Endothelial cell of umbilical vein (primary cell): ENCODE measurements around the gene TCF20. TPM values are rescaled to one million over a fixed set of nuclear protein-coding genes. Genes with fewer than 3 reads are reported as not detected.

ENCODE experiments used
- BruUV-seq: library from RNA; stranded (reverse); fragments of 400-500 nt; replicated peaks from 2 replicates; lab custom pipeline; 2021; lab: Mats Ljungman, UMichigan
- CTCF ChIA-PET: fragments of 300-600, 350-600 bp; sonication (Branson Sonifier 250); formaldehyde crosslinking; loops from one replicate; lab custom pipeline; 2021; ENCODE audit warnings: antibody characterized with exemption, inconsistent platforms; lab: Charles Lee
- POLR2A ChIA-PET: fragments of 300-600, 350-600 bp; sonication (Branson Sonifier 250); formaldehyde crosslinking; loops from one replicate; lab custom pipeline; 2021; ENCODE audit warnings: antibody characterized with exemption, inconsistent platforms; lab: Charles Lee
- DNase-seq: peaks from one replicate; pipeline ENCODE4 v3.0.0-alpha.2; 2011; ENCODE audit warnings: low read depth, low spot score
- FAIRE-seq: peaks from 2 replicates; lab custom pipeline; 2011; peaks lifted over from hg19 to GRCh38; lab: Jason Lieb, UNC
- H2AFZ ChIP-seq: 2 replicates; pipeline ENCODE4 v1.6.0; 2012; ENCODE audit warnings: low read depth, low read length, control low read depth, inconsistent platforms
- H3K27ac ChIP-seq: 2 replicates; pipeline ENCODE4 v1.5.1; 2011; ENCODE audit warnings: low read depth, mild to moderate bottlenecking, control low read depth, low read length, moderate library complexity; ENCODE audit not compliant: insufficient read depth
- H3K27me3 ChIP-seq, 2 experiments: 2 replicates each; pipeline versions ENCODE4 v1.6.0 to v1.6.1; 2011; ENCODE audit warnings: low read length in 2 of 2, mixed read lengths in 1 of 2; ENCODE audit not compliant: control insufficient read depth in 2 of 2, insufficient read depth in 2 of 2
- H3K36me3 ChIP-seq, 2 experiments: 2 replicates in 1 of 2; 3 replicates in 1 of 2; pipeline ENCODE4 v1.5.1; 2011; ENCODE audit warnings: low read length in 2 of 2, mild to moderate bottlenecking in 1 of 2, moderate library complexity in 1 of 2; ENCODE audit not compliant: control insufficient read depth in 2 of 2, insufficient read depth in 2 of 2; ENCODE audit errors: extremely low read depth in 1 of 2
- H3K4me1 ChIP-seq: 3 replicates; pipeline ENCODE4 v1.5.1; 2011; ENCODE audit warnings: mild to moderate bottlenecking, low read length; ENCODE audit not compliant: control insufficient read depth, insufficient read depth; ENCODE audit errors: extremely low read depth
- H3K4me2 ChIP-seq: 2 replicates; pipeline ENCODE4 v1.6.1; 2011; ENCODE audit warnings: low read length, control low read depth, mixed read lengths; ENCODE audit not compliant: insufficient read depth
- H3K4me3 ChIP-seq, 3 experiments: fragments of 200-600 bp in 1 of 3; sonication (generic), shearing (Covaris generic) in 1 of 3; replicated peaks in 1 of 3; 2 replicates each; pipeline ENCODE4 v1.5.1; 2011 to 2016; ENCODE audit warnings: control low read depth in 3 of 3, low read length in 3 of 3, mild to moderate bottlenecking in 2 of 3, inconsistent platforms in 1 of 3, low read depth in 1 of 3, moderate library complexity in 1 of 3; ENCODE audit not compliant: insufficient read depth in 1 of 3
- H3K79me2 ChIP-seq: 2 replicates; pipeline ENCODE4 v1.6.0; 2012; ENCODE audit warnings: low read length, inconsistent platforms; ENCODE audit not compliant: control insufficient read depth, insufficient read depth
- H3K9ac ChIP-seq: replicated peaks from 2 replicates; pipeline ENCODE3; 2011; ENCODE audit warnings: low read length, control low read depth; ENCODE audit not compliant: insufficient read depth; ENCODE audit errors: extremely low read depth
- H3K9me1 ChIP-seq: replicated peaks from 3 replicates; pipeline ENCODE4 v1.6.0; 2011; ENCODE audit warnings: mild to moderate bottlenecking, low read length; ENCODE audit not compliant: control insufficient read depth, insufficient read depth; ENCODE audit errors: extremely low read depth
- H3K9me3 ChIP-seq: replicated peaks from 2 replicates; pipeline ENCODE4 v1.5.1; 2012; ENCODE audit warnings: low read length, inconsistent platforms; ENCODE audit not compliant: control insufficient read depth, insufficient read depth
- H4K20me1 ChIP-seq: replicated peaks from 2 replicates; pipeline ENCODE3; 2011; ENCODE audit warnings: mild to moderate bottlenecking, low read length; ENCODE audit not compliant: control insufficient read depth, insufficient read depth; ENCODE audit errors: extremely low read depth
- CTCF ChIP-seq, 2 donors: IDR thresholded peaks; 1 replicate in 1 of 2; 2 replicates in 1 of 2; pipeline ENCODE4 v1.5.1; 2011; ENCODE audit warnings: low read length in 2 of 2, mild to moderate bottlenecking in 2 of 2, moderate library complexity in 2 of 2, control low read depth in 1 of 2, inconsistent platforms in 1 of 2, low read depth in 1 of 2; ENCODE audit not compliant: insufficient read depth in 1 of 2; ENCODE audit errors: extremely low read depth in 1 of 2
- EZH2 ChIP-seq: IDR thresholded peaks from 2 replicates; pipeline ENCODE4 v1.6.1; 2012; ENCODE audit warnings: borderline replicate concordance, low read depth, mild to moderate bottlenecking, moderate library complexity, low read length, inconsistent platforms; ENCODE audit not compliant: severe bottlenecking
- FOS ChIP-seq: IDR thresholded peaks from 2 replicates; pipeline ENCODE4 v1.6.1; 2011; ENCODE audit warnings: mild to moderate bottlenecking, low read length, moderate library complexity, borderline replicate concordance; ENCODE audit not compliant: insufficient read depth
- GATA2 ChIP-seq: IDR thresholded peaks from 2 replicates; pipeline ENCODE4 v1.7.0; 2011; ENCODE audit warnings: low read depth, mild to moderate bottlenecking, moderate library complexity, mixed read lengths, low read length; ENCODE audit not compliant: insufficient read length, insufficient read depth
- JUN ChIP-seq: IDR thresholded peaks from 2 replicates; pipeline ENCODE4 v1.6.1; 2011; ENCODE audit warnings: borderline replicate concordance, low read depth; ENCODE audit not compliant: insufficient read length, insufficient read depth
- MAX ChIP-seq: IDR thresholded peaks from 2 replicates; pipeline ENCODE4 v1.6.1; 2011; ENCODE audit not compliant: insufficient read depth, insufficient read length
- MYC ChIP-seq: IDR thresholded peaks from one replicate; pipeline ENCODE4 v1.6.1; 2011; ENCODE audit warnings: mild to moderate bottlenecking, low read depth, low read length
- POLR2A ChIP-seq: IDR thresholded peaks from 2 replicates; pipeline ENCODE4 v1.6.1; 2012; ENCODE audit warnings: low read depth, mild to moderate bottlenecking, control low read depth, low read length
- POLR2AphosphoS5 ChIP-seq: IDR thresholded peaks from 2 replicates; pipeline ENCODE4 v1.6.1; 2012; ENCODE audit warnings: low read depth, mild to moderate bottlenecking, control low read depth, low read length, moderate library complexity; ENCODE audit not compliant: insufficient read depth
- dilution Hi-C: fragments of 300-500 bp; cut with MboI; formaldehyde crosslinking; loops from one replicate; pipeline ENCODE4 v1.15.0; 2019; ENCODE audit warnings: low sequenced_read_pairs; ENCODE audit not compliant: extremely low pct_ligation_motif_present
- intact Hi-C: fragments of 100-400 bp; cut with micrococcal nuclease; formaldehyde crosslinking; loops from one replicate; pipeline ENCODE4 v1.10.0; 2022
- polyA plus RNA-seq, 4 experiments: library from polyadenylated mRNA; depleted of rRNA in 3 of 4; stranded (reverse) in 3 of 4; unstranded in 1 of 4; fragments of >200 nt; gene quantifications; 2 replicates each; pipeline versions ENCODE4 v1.2.1 to v1.2.3, GENCODE V29; 2011 to 2012; ENCODE audit warnings: missing spikeins in 1 of 4
- total RNA-seq: library from RNA; stranded (reverse); gene quantifications from 2 replicates; pipeline ENCODE4 v1.2.3, GENCODE V29; 2021

The TCF20 gene
- total and polyA plus RNA-seq, 2 donors (not counting 3 experiments of a cell fraction or from before 2014, with no cell fraction given), result 11.2 to 36.7 TPM

- CTCF ChIA-PET, result no interaction called here
- Histone ChIP-seq H3K27me3 (no peaks in the 10 kb centered on the region), H3K79me2 (peaks cover 86% of the 10 kb centered on the region), H3K4me1 (no peaks in the 10 kb centered on the region), H3K27ac (no peak overlapping the region), H3K4me3 (no peak overlapping the region), H4K20me1 (peaks cover 36% of the 10 kb centered on the region), H3K9me3 (no peaks in the 10 kb centered on the region), H3K9me1 (peaks cover 3% of the 10 kb centered on the region), H2AFZ (no peak overlapping the region), H3K9ac (no peak overlapping the region), H3K4me2 (no peak overlapping the region), H3K36me3 (no peaks in the 10 kb centered on the region)
- BruUV-seq, result no TSS peak
- no peak for FAIRE-seq
- TF ChIP-seq MAX (no peak), CTCF (IDR thresholded peaks at IDR 0.05; ENCODE audit: extremely low read depth in 1 of 2, insufficient read depth in 1 of 2, low read depth in 1 of 2, low read length in 2 of 2) (no peak), POLR2AphosphoS5 (no peak), POLR2A (no peak), JUN (no peak), FOS (no peak), EZH2 (no peak), GATA2 (no peak), MYC (no peak)
- dilution Hi-C loops (no loop called here), intact Hi-C loops (no loop called here)
- no peak for DNase-seq
- POLR2A ChIA-PET, result no interaction called here
These were observed 9.2 kb downstream of the TCF20 start for GRCh38 chr22:42261296-42261695.
